OCI-M1 (cell line): Measurements from ENCODE around the gene PNPLA3.
A peak's percentile ranks its signal among the peaks of the same experiment; 100 is the strongest.
"Not testable (repeated sequence)": the region's sequence is repeated elsewhere in the genome, so short reads cannot be mapped to it uniquely, and the experiment has no call there.

Experiments used
- DNase-seq: peaks from one replicate; lab custom pipeline; 2025; lab: John Stamatoyannopoulos, UW

PNPLA3 gene

DNA sequence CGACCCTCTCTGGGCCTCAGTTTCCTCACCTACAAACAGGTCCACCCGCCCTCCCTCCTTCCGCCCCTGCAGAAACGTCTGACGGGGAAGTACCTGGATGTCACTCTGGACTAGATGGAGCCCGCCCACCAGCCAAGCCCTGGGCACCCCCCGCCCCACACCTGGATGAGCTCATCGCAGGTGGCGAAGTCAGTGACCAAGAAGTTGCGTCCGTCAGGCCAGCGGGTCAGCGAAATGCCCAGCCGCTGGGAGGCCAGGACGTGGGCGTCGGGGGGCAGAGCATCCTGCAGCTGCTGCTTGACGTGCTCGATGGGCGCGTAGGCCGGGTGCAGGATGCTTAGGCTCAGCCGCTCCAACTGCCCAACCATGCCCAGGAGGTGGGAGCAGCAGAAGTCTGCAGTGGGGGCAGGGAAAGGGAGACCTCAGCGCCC lies 32.7 kb upstream of the PNPLA3 start:
- no peak for DNase-seq

DNA sequence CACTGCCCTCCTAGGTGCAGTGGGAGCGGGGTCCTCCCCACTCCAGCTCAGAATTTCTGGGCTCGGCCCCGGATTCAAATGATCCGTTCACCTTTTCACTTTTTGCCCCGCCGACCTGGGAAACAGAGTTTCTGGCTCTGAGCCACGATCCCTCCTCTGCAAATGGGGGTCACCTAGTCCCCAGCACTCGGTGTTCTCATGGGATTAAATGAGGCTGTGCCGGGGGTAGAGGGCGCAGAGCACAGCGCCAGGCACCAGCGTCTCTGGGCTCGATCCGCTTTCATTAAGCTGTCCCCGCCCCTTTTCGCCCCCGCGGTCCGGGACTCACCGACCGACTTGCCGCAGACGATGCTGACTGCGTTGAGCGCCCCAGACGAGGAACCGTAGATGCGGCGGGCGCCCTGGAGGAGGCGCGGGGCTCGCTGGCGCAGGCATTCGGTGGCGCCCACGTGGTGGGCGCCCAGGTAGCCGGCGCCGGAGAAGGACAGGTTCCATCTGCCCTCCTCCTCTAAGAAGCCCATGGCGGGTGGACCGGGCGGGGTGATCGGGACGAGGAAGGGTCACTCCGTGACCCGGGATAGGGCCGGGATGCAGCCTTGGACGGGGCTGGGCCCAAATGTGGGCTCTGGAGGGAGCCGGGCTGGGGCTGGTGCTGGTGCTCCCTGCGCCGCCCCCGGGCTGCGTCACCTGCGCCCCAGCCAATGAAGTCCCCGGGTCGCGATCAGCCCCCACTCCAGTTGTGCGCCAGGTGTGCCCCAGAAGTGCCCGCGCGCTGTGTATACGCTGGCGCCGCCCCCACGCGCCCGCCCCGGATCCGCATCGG lies 32.0 kb upstream of the PNPLA3 start, which contains the start of gene PNPLA5:
TSS of gene PNPLA5 (minus strand) at position 654 of the 823 bp plus-strand sequence. CDS start at position 521, 133 bp downstream.
- DNase-seq, result no peak

DNA sequence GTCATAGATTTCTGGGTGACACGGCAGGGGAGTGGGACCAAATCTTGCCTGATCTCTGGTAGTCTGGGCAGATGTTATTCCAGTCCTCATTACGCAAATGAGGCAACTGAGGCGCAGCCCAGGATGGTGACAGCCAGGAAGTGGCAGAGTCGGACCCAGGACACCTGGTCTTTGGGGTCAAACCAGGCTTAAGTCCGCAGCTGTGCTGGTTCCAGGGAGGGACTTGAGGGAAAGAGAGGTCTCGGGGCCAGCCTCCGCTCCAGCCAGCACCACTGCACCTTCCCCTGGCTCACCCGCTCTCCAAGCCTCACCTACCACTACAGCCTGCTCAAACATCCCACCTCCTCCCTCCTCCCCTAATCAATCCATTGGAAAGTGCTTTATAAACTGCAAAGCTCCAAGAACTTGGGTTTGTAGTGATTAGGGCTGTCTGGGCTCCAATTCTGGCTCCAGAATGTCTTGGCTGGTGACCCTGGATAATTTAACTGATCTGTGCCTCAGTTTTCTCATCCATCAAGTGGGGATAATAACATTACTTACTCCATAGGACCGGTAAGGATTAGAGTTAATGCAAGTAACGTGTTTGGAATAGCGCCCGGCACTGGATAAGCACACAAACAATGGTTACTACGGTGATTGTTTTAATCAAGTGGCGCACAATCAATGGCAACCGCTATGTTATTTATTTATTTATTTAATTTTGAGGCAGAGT lies 31.3 kb upstream of the PNPLA3 start:
- DNase-seq, result no peak

DNA sequence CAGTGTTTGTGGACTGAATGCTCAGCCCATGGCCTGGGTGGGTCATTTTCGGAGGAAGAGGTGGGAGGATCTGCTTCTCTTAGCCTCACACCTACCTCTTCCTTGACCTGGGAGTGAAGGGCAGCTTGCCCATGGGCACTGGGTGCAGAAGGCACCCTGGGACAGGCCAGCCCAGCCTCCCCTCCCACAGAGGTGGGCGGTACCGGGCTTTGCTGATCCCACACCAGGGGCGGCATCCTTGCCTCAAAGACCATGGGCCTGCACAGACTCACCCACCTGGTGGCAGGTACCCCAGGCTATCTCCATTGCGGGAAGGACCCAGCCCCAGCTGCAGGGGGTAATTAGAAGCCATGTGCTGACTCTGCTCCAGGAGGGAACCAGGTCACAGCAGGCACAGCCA lies 30.3 kb upstream of the PNPLA3 start:
- no peak for DNase-seq

DNA sequence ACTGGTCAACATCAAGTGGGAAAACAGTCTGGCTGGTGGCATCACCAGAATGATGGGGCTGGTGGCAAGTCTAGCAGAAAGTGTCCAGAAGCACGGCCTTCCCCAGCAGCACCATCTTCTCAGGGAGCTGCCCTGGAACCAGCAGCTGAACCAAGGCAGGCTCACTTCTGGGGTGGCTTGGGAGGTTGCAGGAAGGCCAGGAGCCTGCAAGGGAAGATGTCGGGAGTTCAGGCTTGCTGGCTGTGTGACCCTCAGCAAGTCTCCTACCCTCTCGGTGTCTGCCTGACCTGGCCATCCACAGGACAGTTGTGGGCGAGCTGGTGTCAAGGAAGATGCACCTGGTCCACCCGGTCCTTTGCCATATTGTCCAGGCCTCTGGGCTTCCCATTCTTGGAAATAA lies 29.5 kb upstream of the PNPLA3 start:
- no peak for DNase-seq

DNA sequence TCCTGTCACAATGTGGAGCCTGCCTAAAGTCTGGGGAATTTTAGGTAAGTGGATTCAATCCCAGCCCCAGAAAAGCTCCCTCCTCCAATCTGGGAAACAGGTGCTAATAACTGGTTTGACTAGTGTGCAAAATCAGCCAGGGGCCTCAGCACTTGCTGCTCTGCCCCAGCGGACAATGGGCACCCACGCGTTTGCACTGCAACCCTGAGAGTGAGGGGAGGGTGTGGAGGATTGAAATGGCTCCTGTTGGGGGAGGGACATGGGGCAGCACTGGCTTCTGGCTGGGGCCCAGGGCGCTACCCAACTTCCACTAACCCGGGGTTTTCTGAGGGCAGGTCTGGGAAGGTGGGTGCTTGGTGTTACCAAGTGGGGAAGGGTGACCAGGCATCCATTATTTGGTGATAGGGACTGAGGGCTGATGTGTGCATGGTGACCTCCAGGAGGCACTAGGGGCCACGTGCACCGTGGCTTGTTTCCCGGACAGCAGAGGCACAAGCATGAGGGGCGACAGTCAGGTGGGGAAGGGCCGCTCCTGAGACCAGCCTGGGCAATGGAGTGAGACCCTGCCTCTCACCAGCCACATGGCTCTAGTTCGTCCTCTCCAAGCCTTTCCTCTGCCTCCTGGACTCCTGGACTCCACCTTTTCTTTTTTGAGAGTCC lies 27.5 kb upstream of the PNPLA3 start:
- no peak for DNase-seq

DNA sequence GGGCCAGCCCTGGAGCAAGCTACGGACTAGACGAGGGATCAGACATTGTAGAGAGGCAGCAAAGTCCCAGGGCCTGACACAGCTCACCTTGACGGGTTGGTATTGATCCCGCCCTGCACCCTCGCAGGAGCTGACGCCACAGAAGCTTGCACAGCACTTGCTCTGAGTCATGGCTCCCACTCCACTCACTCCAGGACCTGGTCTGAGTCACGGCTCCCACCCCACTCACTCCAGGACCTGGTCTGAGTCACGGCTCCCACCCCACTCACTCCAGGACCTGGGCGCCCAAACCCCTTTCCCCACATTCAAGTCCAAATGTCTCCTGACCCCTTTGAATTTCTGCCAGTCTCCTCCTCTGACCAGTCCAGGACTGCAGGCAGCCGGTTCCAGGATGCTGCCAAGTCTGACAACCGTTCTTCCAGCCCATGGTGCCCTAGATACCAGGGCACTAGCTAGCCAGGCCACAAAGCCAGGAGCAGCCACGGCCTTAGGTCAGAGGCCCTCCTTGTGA lies 25.8 kb upstream of the PNPLA3 start:
- DNase-seq, result no peak

DNA sequence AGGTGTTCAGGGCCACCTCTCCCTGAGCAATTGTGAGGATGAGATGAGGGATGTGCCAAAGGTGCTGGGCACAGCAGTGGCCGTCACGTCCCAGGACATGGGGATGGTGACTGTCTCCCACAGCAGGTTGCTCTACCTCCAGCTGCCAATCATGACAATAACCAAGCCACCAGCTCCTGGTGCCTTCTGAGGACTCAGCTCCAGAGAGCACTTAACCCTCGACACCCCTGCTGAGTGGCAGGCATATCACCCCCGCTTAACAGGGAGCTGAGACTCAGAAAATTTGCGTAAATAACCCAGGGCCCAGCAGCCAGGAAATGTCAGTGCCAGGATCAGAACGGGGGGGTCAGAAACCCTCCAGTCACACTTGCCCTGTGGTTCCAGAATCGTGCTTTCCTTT lies 23.4 kb upstream of the PNPLA3 start:
- DNase-seq, result no peak

DNA sequence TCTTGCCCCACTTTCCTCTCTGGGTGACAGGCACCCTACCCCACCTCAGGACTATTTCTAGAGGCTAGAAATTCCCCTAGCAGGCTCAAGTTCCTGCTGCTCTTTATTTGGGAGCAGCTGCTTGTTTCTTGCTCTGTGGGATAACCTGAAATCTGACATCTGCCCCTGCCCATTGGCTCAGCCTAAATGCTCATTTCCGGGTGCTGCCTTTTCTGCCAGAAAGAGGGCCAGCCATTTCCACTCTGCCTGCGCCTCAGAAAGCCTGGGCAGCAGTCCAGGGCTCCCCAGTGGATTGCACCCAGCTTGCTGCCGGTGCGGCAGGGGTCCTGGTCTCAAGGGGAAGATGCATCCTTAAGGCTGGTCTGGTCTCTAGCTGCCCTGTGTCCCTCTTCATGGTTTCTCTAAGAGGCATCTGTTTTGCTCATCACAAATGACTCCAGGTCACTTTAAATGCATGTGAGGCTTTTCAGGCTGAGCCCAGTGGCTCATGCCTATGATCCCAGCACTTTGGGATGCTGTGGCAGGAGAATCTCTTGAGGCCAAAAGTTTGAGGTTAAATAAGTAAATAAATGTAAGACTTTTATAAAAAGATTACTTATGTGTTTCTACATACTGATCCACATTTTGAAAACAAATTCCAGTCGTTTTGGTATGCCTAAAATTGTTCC lies 21.5 kb upstream of the PNPLA3 start:
- DNase-seq, result no peak

DNA sequence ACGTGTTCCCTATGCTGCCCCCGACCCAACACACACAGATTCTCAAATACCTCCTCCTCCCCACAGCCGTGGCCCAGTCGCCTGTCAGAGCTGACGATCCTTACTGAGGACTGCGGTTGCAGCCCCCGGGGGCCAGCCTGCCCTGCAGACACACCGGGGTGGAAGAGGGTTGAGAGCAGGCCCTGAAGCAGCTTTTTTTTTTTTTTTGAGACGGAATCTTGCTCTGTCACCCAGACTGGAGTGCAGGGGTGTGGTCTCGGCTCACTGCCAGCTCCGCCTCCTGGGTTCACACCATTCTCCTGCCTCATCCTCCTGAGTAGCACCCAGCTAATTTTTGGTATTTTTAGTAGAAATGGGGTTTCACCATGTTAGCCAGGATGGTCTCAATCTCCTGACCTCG lies 20.6 kb upstream of the PNPLA3 start:
- DNase-seq, result not testable (repeated sequence)

DNA sequence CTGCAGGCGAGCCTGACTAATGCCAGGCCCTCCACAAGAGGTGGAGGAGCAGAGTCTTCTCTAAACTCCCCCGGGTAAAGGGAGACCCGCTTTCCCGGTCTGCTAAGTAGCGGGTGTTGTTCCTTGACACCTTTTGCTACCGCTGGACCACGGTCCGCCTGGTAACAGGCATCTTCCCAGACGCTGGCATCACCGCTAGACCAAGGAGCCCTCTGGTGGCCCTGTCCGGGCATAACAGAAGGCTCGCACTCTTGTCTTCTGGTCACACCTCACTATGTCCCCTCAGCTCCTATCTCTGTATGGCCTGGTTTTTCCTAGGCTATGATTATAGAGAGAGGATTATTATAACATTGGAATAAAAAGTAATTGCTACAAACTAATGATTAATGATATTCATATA lies 19.2 kb upstream of the PNPLA3 start:
- DNase-seq, result not testable (repeated sequence)

DNA sequence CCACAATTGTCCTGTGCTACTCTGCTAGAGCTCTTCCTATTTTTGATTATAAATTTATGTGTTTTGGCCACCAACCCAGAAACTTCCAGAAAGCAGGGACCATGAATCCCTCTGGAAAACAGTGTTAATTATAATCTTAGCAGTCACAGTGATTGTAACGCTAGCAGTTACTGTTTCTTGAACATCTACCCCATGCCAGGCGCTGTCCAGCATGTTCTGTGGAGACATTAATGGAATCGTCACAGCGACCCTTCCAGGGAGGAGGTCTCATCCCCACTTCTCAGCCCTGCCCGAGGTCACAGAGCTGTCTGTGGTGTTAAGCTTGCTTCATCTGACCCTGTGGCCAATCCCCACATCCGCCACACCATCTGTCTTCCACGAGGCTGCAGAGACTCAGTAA lies 17.9 kb upstream of the PNPLA3 start:
- DNase-seq, result no peak

DNA sequence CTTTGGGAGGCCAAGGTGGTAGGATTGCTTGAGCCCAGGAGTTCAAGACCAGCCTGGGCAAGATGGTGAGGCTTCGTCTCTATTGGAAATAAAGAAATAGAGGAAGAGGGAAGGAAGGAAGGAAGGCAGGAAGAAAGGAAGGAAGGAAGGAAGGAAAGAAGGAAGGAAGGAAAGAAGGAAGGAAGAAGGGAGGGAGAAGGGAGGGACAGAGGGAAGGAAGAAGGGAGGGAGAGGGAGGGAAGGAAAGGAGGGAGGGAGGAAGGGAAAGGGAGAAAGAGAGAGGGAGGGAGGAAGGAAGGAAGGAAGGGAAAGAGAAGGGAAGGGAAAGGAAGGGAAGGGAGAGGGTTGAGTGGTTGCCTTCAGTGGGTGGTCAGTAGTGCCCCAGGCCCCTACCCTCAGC lies 13.9 kb upstream of the PNPLA3 start:
- no peak for DNase-seq

DNA sequence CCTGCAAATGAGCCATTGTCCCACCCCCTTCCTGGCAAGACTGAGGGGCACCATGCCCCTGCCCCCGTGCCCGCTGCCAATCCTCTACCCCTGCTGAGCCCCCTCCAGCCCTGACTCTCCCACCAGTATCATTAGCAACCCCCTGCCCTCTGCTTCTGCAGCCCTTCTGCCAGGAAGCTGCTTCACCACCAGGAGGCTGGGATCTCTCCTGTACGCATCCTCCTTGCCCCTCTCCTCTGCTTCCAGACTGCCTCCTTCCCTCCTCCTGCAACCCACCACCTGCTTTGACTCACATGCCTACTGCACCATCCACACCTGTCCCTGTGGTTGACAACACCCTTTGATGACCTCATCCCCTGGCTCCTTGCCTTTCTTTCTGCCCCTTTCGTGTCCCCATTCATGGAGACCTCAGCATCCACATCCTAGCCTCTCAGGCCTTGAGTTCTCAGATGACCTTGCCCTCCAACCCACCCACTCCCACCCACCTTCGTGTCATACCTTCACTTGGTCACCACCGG lies 13.4 kb upstream of the PNPLA3 start:
- no peak for DNase-seq

DNA sequence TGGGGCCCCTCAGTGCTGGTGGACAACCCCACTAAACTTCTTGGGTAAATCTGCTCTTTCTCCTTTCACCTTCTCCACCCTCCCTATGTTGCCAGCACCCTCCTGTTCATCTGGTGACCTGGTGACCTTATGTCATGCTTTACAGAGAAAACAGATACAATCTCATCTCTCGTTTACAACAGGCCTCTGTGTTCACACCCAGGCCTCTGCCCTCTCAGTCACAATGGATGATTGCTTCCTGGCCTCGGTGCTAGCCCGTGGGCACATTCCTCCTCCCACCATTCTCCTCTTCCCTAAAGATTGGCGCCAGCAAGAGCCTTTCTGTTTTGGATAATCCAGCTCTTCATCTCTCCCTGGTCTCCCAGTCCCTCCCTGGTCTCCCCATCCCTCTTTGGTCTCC lies 12.3 kb upstream of the PNPLA3 start:
- no peak for DNase-seq

DNA sequence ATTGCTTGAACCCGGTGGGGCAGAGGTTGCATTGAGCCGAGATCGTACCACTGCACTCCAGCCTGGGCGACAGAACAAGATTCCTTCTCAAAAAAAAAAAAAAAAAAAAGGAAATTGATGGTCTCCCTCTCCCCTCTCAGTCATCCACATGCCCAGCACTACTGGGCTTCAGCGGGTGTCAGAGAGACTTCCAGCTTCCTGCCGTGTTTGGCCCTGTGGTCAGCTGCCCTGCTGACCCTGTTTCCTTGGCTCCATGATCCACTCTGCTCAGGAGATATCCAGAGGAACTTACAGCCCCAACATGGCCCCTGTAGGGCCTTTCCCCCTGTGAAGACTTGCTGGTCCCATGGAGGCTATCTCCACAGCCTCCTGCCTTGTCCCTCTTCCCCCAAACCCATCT lies 6.1 kb upstream of the PNPLA3 start:
- no peak for DNase-seq

DNA sequence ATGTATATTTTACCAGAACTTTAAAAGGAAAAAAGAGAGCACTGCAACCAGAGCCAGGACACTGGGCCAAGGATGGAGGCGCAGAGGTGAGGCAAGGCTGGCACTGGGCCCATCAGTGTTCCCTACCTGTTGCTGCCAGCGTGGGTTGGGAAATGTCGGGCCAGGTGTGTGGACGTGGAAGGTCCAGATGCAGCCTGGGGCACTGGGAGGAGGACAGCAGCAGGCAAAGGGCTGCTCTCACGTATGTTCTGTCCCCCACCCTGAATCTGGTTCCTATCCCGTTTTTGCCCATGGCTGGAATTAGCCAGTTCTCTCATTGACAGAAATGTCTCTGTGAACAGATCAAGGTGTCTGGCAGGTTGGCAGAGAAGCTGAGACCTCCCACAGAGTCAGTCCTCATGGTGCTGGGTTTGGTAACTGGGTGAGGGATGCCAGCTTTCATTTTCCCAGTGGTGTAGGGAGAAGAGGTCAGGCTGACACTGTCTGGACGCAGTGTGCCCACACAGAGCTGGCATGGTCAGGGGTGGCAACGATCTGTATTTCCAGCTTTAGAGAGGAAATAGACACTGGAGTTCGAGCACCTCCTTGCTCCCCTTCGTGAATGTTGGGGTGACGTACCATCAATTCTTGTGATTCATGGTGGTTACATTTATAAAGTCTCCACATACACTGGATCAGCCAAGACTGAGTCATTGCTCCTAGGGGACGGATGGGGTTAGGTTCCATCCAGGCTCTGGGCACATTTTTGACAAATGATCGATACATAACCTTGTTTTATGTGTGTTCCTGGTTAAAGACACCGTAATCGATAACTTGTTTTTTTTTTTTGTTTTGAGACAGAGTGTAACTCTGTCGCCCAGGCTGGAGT lies 4.3 kb upstream of the PNPLA3 start:
- DNase-seq, result no peak

DNA sequence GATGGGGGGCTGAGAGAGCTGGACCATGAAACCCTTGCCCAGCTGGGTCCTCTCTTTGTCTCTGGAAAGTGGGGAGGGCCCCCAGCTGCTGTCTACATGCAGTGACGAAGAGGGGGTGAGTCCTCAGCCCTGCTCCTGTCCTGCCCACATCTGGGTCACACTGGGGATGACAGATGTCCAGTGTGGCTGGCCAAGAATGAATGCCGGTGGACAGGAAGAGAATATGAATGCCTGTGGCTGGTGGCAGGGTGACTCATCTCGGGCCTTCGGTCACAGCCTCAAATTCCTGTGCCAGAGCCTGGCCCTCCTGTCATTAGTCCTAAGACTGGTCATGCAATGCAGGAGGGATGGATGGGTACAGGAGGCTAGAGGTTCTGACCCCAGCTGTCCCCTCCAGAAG lies 2.2 kb upstream of the PNPLA3 start:
- no peak for DNase-seq

DNA sequence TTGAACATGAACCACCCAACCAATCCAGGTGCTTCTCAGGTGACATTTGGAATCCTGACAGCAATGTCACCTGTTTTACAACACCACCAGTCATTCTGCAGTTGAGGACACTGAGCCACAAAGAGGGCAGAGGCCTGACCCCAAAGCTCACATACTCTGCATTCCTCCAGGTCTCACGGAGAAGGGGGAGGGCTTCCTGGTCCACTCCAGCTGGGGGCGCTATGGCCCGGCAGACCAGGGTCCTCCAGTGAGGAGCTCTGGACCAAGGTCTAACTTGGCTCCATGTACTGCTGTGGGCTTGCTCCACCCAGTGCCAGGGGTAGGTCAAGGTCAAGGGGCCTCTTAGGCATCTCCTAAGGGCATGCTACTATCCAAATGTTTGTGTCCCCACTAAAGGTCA lies 1.5 kb upstream of the PNPLA3 start:
- no peak for DNase-seq

DNA sequence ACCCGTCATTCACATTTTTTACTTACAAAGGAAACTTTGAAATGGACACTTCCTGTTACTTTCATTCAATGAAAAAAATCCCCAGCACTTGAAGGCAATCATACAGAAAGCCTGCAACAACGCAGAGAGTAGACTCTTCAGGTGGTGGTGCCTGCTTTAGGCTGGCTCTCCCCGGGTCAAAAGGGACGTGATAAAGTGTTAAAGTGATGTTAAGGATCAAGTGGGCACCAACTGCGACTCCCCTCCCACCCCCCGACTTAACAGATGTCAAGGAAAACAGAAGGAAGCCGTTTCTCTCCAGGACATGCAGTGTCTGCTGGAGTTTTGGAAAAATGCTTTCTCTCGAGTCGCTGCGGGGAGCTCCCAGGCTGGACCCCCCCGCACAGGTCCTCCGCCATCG lies 414 bp upstream of the PNPLA3 start:
- DNase-seq, result peak; percentile 58

DNA sequence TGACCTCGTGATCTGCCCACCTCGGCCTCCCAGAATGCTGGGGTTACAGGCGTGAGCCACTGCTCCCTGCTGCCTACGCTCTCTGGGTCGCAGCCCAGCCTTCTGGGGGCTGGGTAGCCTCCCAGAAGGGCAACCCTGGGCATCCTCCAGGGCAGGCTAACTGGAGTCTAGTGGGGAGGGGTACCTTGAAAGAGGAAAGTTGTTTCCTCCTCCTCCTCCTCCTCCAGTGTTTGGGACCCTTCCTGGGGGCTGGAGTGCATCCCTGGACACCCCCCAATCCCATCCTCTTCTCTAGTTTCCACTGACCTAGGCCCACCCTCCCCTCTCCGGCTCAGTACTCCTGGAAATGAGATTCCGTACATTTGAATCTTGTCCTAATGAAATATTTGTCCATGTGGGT lies 1.3 kb downstream of the PNPLA3 start:
- DNase-seq, result no peak
